ENCODE results near the gene R3HDML.
"Not testable (repeated sequence)": the region's sequence is repeated elsewhere in the genome, so short reads cannot be mapped to it uniquely, and the experiment has no call there.

R3HDML gene

DNA sequence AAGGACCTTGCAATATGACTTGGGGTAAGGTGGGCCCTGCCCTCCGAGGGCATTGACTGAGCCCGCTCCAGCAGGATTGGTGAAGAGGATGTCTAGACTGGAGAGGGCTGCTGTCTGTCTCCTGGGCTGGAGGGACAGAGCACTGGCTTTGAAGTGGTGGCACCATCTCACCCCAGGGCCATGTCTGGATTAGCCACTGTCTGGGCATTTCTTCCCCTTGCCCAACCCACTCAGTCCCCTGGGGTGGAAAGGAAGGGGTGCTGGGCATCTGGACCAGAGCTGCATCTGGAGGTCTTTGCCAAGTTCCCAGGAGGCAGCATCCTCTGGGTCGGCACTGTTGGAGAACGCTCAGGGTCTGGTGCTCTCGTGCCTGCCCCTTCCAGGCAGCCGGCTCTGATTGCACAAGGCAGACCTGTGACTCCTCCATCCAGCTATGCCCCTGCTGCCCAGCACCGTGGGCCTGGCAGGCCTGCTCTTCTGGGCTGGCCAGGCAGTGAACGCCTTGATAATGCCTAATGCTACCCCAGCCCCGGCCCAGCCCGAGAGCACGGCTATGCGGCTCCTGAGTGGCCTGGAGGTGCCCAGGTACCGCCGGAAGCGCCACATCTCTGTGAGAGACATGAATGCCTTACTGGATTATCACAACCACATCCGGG is at the start of gene R3HDML:
Gene R3HDML (plus strand): TSS at position 319 of the 656 bp plus-strand sequence. CDS start 115 bp downstream, at position 434.
- no peak for DNase-seq

GRCh38 chr20:44287272-44288097 is 49.4 kb upstream of the R3HDML start:
- DNase-seq = no peak

DNA sequence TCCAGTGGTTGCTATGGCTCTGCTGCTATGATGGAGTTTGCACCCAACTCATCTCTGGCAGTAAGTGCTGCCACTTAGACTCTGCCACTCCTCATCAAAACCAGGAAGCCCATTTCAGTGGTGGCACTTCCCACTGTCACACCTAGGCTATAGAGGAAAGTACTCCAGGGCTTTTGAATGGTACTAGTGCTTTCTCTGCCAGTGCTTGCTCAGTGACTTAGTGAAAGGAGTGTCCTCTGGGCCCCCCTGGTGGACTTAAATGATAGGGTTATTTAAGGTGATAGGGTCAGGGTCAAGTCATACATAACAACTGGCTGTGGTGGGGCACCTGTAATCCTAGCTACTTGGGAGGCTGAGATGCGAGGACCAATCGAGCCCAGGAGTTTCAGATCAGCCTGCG is 48.6 kb upstream of the R3HDML start:
- DNase-seq = no peak

DNA sequence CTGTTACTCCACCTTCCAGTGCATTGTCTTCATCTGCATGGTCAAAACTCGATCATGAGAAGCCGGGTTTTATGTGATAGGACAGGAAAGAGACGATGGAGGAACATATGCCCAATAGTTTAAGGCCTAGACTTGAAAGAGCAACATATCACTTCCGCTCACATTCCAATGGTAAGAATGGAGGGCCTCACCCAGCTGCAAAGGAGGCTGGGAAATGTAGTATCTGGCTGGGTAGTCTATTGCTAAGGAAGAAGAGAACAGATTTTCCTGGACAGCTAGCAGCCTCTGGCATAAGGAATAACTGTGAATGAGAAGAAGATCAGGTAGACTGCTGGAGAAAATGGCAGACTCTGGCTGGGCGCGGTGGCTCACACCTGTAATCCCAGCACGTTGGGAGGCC is 45.1 kb upstream of the R3HDML start:
- DNase-seq = no peak

GRCh38 chr20:44296011-44296410 is 40.8 kb upstream of the R3HDML start:
- no peak for DNase-seq

DNA sequence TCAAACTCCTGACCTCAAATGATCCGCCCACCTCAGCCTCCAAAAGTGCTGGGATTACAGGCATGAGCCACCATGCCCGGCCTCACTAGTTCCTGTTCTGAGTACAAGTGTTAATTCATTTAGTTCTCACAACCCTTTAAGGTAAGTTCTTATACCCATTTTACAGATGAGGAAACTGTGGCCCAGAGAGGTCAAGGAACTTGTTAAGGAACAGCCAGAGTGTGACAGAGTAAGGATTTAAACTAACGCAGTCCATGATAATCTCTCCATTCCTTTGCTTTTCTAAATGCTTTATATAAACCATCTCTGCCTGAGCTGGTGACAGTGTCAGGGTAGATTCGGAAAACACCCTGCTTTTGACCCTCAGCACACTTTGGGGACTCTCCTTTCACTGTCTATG is 39.1 kb upstream of the R3HDML start:
- DNase-seq = no peak

DNA sequence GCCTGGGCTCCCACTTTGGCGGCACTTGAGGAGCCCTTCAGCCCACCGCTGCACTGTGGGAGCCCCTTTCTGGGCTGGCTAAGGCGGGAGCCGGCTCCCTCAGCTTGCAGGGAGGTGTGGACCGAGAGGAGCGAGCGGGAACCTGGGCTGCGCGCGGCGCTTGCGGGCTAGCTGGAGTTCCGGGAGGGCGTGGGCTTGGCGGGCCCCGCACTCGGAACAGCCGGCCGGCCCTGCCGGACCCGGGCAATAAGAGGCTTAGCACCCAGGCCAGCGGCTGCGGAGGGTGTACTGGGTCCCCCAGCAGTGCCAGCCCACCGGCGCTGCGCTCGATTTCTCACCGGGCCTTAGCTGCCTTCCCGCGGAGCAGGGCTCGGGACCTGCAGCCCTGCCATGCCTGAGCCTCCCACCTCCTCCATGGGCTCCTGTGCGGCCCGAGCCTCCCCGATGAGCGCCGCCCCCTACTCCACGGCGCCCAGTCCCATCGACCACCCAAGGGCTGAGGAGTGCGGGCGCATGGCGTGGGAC is 37.8 kb upstream of the R3HDML start:
- DNase-seq = not testable (repeated sequence)

DNA sequence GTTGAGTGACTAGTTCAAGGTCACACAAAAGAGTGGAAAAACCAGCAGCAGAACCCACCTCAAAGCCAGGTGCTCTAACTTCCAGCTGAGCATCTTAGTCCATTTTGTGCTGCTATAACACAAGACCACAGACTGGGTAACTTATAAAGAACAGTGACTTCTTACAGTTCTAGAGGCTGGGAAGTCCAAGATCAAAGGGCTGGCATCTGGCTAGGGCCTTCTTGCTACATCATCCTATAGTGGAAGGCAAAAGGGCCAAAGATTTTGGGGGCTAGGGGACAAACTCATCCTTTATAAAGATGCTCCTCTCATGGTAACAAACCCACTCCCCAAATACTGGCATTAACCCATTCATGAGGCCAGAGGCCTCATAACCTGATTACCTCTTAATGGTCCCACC is 35.6 kb upstream of the R3HDML start:
- DNase-seq = no peak

GRCh38 chr20:44302026-44302669 is 34.7 kb upstream of the R3HDML start:
- DNase-seq = no peak

- no peak for DNase-seq
Observed at GRCh38 chr20:44302736-44303135, 34.1 kb upstream of the R3HDML start.

DNA sequence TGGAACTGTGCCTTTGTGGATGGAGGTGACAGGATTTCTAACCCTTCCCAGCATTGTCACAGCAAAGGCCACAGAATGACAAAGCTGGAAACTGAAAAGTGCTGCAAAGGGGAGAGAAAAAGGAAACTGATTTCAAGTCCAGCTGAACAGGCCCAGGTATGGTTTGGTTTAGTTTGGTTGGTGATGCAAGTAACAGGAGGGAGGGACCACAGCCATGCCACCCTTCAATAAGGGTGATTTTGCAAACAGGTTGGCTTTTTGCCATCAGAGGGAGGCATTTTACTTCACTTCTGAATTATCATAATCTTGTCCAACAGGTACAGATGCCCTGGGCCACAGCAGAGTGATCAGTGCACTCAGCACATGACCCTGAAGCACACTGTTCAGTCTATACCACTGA is 32.5 kb upstream of the R3HDML start:
- DNase-seq = no peak

DNA sequence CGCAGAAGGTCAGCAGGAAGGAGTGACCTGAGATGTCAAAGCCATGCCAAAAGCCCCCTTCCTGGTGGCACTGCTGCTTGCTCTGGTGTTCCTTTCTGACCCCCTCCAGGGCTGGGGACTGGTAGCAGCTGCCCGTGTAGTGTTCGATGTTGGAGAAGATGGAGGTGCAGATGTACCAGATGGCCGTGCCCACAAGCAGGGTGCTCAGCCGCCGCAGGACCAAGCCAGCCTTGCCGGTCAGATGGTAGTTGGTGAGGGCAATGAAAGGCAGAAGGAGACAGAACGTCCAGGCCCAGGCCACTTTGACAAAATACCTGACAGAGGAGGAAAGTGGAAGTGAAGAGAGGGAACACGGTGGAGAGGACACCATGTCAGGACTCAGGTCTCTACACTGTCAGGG is 29.9 kb upstream of the R3HDML start:
- DNase-seq = no peak

DNA sequence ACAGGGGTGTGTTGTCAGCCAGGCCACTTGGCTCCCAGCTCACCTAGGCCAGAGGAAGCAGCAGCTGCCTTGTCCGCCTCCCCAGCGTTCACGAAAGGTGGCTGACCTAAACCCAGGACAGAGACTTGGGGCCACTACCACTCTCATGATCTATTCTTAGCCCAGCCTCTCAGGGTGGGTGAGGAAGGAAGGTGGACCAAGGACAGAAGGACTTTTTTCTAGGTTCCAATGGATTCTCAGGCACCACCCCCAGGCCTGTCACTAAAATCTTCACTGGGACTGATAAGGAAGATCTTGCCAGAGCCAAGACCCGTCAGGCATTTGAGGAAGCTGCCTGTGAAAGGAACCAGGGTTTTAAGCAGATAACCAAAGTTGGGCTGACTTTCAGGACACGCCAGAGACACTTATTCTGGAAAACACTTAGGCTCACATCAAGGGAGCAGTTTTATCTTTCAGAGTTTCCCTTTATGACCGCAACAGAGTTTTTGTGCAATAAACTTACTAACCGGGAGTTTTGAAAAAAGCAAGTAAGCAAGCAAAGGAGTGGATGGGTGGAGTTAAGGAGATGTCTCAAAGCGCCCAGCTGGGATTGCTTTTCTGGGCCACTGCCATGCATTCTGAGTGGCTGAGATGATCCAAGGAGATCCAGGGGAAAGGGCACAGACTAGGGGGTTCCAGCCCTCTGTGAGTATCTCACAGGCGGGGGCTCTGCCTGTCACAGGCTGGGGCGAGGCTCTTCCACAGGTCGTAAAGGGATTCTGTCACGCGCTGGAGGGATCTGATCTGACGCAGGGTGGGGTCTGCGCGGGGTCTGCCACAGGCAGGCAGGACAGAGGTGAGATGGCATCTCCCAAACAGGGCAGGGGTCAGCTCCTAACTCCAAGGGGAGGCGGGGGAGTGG is 26.8 kb upstream of the R3HDML start:
- no peak for DNase-seq

DNA sequence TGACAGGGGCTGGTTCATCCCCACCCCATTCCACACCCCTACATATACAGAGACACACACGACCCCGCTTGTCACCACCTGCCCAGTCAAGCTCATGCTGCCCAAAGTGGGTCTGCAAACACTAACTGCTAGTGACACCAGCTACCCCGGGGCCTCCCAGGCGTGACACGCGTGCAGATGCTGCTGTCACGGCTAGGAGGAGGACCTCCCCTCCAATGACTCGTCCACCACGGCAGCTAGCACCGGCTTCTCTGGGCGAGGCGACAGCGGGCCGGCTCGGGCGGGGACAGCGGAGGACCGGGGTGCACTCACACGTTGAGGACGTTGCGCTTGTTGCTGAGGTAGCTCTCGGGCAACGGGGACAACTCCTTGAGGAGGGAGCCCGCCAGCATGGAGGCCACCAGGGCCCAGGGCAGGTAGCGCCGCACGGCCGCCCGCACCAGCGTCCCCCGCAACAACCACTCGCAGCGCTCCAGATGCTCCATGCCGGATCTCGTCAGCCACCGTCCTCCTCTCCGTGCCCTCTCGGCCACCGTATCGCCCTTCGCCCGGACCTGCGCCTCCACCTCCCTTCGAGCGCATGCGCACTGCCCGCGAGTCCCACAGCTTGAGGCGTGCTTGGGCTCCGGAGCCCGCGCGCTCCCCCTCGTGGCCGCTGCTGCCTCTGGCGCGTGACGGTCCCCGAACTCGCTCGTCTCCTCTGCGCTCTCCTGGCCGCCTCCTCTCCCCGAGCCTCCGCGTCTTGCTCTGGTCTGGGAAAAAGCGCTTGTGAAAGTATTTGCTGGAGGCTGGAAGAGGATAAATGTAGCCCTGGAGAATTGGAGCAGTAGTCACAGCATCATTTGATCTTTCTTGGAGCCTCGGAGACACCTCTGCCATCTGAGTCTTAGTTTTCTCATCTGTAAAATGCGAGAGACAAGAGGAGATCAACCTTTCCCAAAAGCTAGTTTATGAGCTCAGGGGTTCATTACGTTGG is 25.9 kb upstream of the R3HDML start, which contains the start of gene FITM2:
Gene FITM2 (minus strand): TSS at position 539 of the 976 bp plus-strand sequence. CDS start 54 bp downstream, at position 485.
- peak; percentile 79 for DNase-seq

DNA sequence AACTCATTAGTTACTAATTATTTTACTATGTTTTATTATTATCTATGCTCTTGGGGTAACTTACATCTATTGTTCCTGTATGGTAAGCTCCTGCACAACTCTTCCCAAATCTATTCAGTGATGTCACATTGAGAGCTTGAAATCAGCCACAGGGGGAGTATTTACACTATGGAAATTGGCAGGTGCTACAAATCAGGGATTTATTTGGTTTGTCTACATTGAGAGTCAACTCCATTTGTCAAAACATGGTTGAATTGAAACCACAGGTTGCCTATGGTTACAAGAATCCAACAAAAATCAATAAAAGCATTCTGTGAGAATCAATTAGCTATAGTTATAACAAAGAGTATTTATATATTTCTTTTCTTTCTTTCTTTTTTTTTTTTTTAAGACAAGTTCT is 22.0 kb upstream of the R3HDML start:
- no peak for DNase-seq

DNA sequence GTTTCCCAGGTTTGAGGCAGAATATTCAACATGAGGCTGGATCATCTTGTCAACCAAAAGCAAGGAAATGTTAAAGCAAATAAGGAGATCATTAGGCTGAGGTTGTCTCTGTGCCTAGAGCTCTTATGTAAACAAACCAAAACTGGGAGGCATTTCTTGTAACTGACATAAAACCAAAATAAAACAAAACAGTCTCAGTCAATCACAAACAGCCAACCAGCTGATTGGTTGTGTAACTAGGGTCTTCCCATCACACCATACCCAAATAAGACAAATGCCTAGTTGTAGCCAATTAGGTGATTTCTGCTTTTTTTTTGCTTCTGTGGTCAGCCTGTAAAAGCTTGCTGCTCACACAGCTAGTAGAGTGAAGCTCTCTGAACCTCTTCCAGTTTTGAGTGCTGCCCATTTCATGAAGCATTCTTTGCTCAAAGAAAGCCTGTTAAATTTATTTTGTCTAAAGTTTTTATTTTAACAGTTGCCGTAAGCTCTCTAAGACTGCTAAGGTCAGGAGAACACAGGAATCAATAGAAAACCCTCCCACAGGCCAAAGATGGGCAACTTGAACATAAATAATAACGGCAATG is 16.9 kb upstream of the R3HDML start:
- DNase-seq = no peak

- no peak for DNase-seq
Observed at GRCh38 chr20:44324343-44324742, 12.5 kb upstream of the R3HDML start.

GRCh38 chr20:44326391-44327159 is 10.3 kb upstream of the R3HDML start:
- no peak for DNase-seq

DNA sequence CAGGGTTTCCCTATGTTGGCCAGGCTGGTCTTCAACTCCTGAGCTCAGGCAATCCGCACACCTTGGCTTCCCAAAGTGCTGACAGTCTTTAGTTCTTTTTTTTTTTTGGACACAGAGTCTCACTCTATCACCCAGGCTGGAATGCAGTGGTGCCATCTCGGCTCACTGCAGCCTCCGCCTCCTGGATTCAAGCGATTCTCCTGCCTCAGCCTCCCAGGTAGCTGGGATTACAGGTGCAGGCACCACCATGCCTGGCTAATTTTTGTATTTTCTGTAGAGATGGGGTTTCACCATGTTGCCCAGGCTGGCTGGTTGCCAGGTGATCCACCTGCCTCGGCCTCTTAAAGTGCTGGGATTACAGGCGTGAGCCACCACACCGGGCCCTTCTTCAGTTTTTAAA is 9.1 kb upstream of the R3HDML start:
- DNase-seq = not testable (repeated sequence)

DNA sequence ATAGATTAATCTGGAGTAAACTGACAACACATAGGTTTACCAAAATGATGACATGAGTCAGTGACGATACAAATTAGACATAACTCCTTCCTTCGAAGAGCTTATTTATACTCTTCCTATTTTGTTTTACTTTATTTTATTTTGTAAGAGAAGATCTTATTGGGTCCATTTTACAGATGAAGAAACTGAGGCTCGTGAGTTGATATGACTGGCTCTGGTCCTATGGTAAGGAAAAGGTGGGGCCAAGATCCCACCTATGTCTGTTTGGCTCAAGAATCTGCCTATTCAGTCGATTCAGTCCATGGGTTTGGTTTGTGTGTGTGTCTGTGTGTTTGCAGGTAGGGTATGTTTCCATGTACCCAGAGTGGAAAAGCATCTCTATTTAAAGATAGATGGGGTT is 8.4 kb upstream of the R3HDML start:
- no peak for DNase-seq

All from NCI-H446 treated with DMSO at 0.1 percent for 48 hours (cell line).